GM06990 (cell line): Measurements from ENCODE around the gene FCN2.

ENCODE experiments used
- DNase-seq: peaks from one replicate; pipeline ENCODE4 v3.0.0-alpha.2; 2011; ENCODE audit not compliant: insufficient read length; ENCODE audit errors: extremely low read depth
- H3K27me3 ChIP-seq: replicated peaks from 2 replicates; pipeline ENCODE4 v1.6.0; 2011; ENCODE audit warnings: low read length; ENCODE audit not compliant: control insufficient read depth, insufficient read depth
- H3K36me3 ChIP-seq: 2 replicates; pipeline ENCODE4 v1.5.1; 2011; ENCODE audit warnings: low read length; ENCODE audit not compliant: control insufficient read depth, insufficient read depth
- H3K4me3 ChIP-seq: replicated peaks from 2 replicates; pipeline ENCODE4 v1.5.1; 2011; ENCODE audit warnings: low read depth, mild to moderate bottlenecking, control low read depth, low read length
- TF ChIP-seq, protein P1 (sequence below): IDR thresholded peaks from 2 replicates; pipeline ENCODE4 v1.5.1; 2011; ENCODE audit warnings: low read length, control low read depth, mild to moderate bottlenecking, inconsistent platforms; ENCODE audit not compliant: insufficient read depth, poor library complexity, severe bottlenecking

The FCN2 gene

DNA sequence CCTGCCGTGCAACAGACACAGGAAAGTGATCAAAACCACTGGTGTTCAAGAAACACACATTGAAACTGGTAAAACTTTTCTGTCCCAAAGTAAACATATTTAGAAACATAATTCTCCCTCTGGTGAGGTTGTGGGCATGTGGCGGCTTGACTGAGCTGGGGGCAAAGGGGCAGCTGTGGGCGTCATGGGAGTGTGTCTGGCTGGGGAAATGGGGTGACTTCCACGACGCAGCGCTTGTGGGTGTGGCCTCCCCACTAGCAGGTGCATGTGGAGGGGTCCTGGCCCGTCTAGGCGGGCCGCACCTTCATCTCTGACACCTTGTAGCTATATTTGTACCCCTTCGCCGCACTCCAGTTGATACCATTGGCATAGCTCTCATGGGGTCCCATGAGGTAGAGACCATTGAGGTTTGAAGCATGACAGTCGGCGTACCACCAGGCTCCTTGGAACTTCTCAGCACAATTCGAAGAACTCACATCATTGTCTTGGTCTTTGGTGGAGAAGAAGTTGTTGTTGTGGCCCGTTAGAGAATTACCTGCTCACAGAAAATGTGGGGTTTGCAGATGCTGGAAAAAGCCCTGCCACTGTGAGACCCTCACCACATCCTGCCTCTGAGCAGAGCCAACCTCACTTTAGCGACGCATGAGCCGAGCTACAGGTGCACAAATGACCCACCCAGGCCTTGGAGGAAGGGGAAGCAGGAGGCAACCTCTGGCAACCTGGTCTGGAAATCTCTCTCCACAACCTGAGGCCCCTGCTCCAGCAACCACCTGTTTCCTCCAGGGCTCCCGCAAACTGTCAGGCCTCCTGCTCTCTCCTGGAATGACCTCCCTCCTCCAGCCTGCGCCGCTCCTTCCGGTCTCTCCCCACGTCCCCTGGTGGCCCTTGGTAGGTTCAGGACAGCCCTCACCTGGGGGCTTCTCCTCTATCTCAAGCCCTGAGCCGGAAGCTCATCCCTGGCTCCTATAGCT, 29.2 kb downstream of the FCN2 start:
- no peak for DNase-seq
- TF ChIP-seq, protein P1, sequence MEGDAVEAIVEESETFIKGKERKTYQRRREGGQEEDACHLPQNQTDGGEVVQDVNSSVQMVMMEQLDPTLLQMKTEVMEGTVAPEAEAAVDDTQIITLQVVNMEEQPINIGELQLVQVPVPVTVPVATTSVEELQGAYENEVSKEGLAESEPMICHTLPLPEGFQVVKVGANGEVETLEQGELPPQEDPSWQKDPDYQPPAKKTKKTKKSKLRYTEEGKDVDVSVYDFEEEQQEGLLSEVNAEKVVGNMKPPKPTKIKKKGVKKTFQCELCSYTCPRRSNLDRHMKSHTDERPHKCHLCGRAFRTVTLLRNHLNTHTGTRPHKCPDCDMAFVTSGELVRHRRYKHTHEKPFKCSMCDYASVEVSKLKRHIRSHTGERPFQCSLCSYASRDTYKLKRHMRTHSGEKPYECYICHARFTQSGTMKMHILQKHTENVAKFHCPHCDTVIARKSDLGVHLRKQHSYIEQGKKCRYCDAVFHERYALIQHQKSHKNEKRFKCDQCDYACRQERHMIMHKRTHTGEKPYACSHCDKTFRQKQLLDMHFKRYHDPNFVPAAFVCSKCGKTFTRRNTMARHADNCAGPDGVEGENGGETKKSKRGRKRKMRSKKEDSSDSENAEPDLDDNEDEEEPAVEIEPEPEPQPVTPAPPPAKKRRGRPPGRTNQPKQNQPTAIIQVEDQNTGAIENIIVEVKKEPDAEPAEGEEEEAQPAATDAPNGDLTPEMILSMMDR, result no peak
- Histone ChIP-seq H3K36me3 (no peaks in the 10 kb centered on the region), H3K27me3 (no peaks in the 10 kb centered on the region), H3K4me3 (no peak overlapping the region)

- H3K4me3 ChIP-seq, result no peak overlapping the region
- no peak for DNase-seq
- no peaks in the 10 kb centered on the region for H3K36me3 ChIP-seq
- TF ChIP-seq, protein P1, result no peak
- H3K27me3 ChIP-seq, result no peaks in the 10 kb centered on the region
Measured at GRCh38 chr9:134912126-134912840, 31.7 kb downstream of the FCN2 start.

- no peaks in the 10 kb centered on the region for H3K36me3 ChIP-seq
- TF ChIP-seq, protein P1, result no peak
Measured at GRCh38 chr9:134913041-134913712, 32.6 kb downstream of the FCN2 start.

DNA sequence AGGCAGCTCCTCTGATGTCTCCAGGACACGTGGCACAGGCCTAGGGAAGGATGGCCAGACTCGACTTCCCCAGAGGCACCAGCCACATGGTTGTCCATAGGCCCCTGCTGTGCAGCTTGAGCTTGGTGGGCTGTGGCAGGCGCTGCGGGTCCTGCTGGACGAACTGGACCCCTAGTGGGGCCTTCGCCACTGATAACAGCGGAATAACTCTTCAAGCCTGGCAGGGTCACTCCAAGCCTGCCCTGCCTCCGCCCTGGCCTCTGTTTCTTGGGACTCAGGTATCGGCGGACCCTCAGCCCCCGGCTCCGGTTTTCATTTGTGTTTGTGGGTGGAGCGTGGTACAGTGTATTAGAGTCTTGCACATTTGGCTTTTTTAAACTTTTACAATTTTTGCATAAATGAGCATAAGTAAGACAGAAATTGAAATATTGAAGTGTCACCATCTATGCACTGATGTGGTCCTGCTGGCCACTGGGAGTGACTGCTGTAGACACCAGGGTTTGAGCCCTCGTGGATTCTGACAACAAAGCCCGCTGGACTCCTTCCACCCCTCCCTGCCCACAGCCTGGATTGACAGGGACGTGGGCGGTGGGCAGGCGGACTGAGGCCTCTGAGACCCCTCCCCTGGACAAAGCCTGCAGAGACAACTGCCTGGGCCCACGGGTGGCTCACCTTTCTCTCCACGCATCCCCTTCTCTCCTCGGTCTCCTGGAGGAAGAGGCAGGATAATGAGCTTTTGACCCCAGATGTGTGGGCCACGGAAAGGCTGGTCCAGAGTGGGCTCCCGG, 33.3 kb downstream of the FCN2 start:
- DNase-seq, result no peak
- no peaks in the 10 kb centered on the region for H3K27me3 ChIP-seq
- TF ChIP-seq, protein P1, result no peak
- no peak overlapping the region for H3K4me3 ChIP-seq
- H3K36me3 ChIP-seq, result no peaks in the 10 kb centered on the region

More at GRCh38 chr9:134913041-134913712, 32.6 kb downstream of the FCN2 start:
- no peak for DNase-seq
- Histone ChIP-seq H3K4me3 (no peak overlapping the region), H3K27me3 (no peaks in the 10 kb centered on the region)

GRCh38 chr9:134914501-134914834, 33.9 kb downstream of the FCN2 start:
- Histone ChIP-seq H3K27me3 (no peaks in the 10 kb centered on the region), H3K4me3 (no peak overlapping the region), H3K36me3 (no peaks in the 10 kb centered on the region)
- DNase-seq, result no peak
- TF ChIP-seq, protein P1, result no peak
